ENCODE measurements around the gene ZKSCAN2. TPM values are rescaled to one million over a fixed set of nuclear protein-coding genes. Genes with fewer than 3 reads are reported as not detected.
A peak's percentile ranks its signal among the peaks of the same experiment; 100 is the strongest.

The ZKSCAN2 gene
- total RNA-seq, 2 experiments from 2014 or later = 3.2 to 3.9 TPM

- no peak for DNase-seq
- Mint-ChIP-seq H3K36me3 (peaks cover 24% of the 10 kb centered on the region), H3K27me3 (no peaks in the 10 kb centered on the region), H3K4me1 (peaks cover 51% of the 10 kb centered on the region), H3K27ac (peak overlapping the region; percentile 95), H3K9me3 (ENCODE audit: low read depth) (no peaks in the 10 kb centered on the region), H3K4me3 (peak overlapping the region; percentile 85)
- ATAC-seq = no peak
- CTCF ChIA-PET = interaction anchor here (1.3 to 3.1 kb wide), 3 partner anchors 18 to 34 kb away, joined by 4 to 21 read pairs (median 5); no protein-coding TSS in a partner anchor
These were observed 1.2 kb upstream of the ZKSCAN2 start for GRCh38 chr16:25258861-25259179.

- Mint-ChIP-seq H3K36me3 (peaks cover 21% of the 10 kb centered on the region), H3K27me3 (no peaks in the 10 kb centered on the region), H3K4me3 (peak overlapping the region; percentile 85), H3K27ac (peak overlapping the region; percentile 95), H3K4me1 (peaks cover 53% of the 10 kb centered on the region), H3K9me3 (ENCODE audit: low read depth) (no peaks in the 10 kb centered on the region)
- CTCF ChIA-PET = interaction anchor here (1.3 to 3.1 kb wide), 3 partner anchors 18 to 33 kb away, joined by 4 to 21 read pairs (median 5); no protein-coding TSS in a partner anchor
- peak; percentile 83 for DNase-seq
- peak; percentile 56 for ATAC-seq
These were observed 563 bp upstream of the ZKSCAN2 start for GRCh38 chr16:25257956-25258860.

- Mint-ChIP-seq H3K27ac (peak overlapping the region; percentile 87), H3K4me1 (peaks cover 62% of the 10 kb centered on the region), H3K27me3 (no peaks in the 10 kb centered on the region), H3K4me3 (peak overlapping the region; percentile 85), H3K9me3 (ENCODE audit: low read depth) (no peaks in the 10 kb centered on the region), H3K36me3 (peaks cover 15% of the 10 kb centered on the region)
- no peak for ATAC-seq
- CTCF ChIA-PET = interaction anchor here (0.7 to 1.4 kb wide), 2 partner anchors 9 to 1857 kb away, joined by 3 to 5 read pairs; no protein-coding TSS in a partner anchor
- no peak for DNase-seq
These were observed 763 bp downstream of the ZKSCAN2 start for GRCh38 chr16:25256695-25257469.

GRCh38 chr16:25253322-25253721 lies 4.3 kb downstream of the ZKSCAN2 start:
- peaks cover 3% of the 10 kb centered on the region for H3K9me3 Mint-ChIP-seq (ENCODE audit: low read depth)
- no peak overlapping the region for H3K27ac Mint-ChIP-seq
- H3K27me3 Mint-ChIP-seq = no peaks in the 10 kb centered on the region
- CTCF ChIA-PET = no interaction called here
- no peak overlapping the region for H3K4me3 Mint-ChIP-seq
- ATAC-seq (no peak), DNase-seq (no peak)
- H3K36me3 Mint-ChIP-seq = peaks cover 16% of the 10 kb centered on the region
- peaks cover 31% of the 10 kb centered on the region for H3K4me1 Mint-ChIP-seq

- CTCF ChIA-PET = no interaction called here
- DNase-seq (no peak), ATAC-seq (no peak)
- Mint-ChIP-seq H3K27me3 (no peaks in the 10 kb centered on the region), H3K9me3 (ENCODE audit: low read depth) (peaks cover 6% of the 10 kb centered on the region), H3K4me1 (peaks cover 17% of the 10 kb centered on the region), H3K4me3 (no peak overlapping the region), H3K27ac (no peak overlapping the region), H3K36me3 (peaks cover 32% of the 10 kb centered on the region)
These were observed 7.2 kb downstream of the ZKSCAN2 start for GRCh38 chr16:25250467-25250866.

- no peaks in the 10 kb centered on the region for H3K9me3 Mint-ChIP-seq (ENCODE audit: low read depth)
- CTCF ChIA-PET = interaction anchor here (1.0 to 1.1 kb wide), 2 partner anchors 13 to 1874 kb away, joined by 3 to 4 read pairs; no protein-coding TSS in a partner anchor
- H3K27me3 Mint-ChIP-seq = no peaks in the 10 kb centered on the region
- no peak for DNase-seq
- no peak overlapping the region for H3K27ac Mint-ChIP-seq
- H3K4me3 Mint-ChIP-seq = no peak overlapping the region
- ATAC-seq = no peak
- no peaks in the 10 kb centered on the region for H3K36me3 Mint-ChIP-seq
- H3K4me1 Mint-ChIP-seq = no peaks in the 10 kb centered on the region
These were observed 21.7 kb downstream of the ZKSCAN2 start for GRCh38 chr16:25235991-25236390.

GRCh38 chr16:25228372-25228771 lies 29.3 kb downstream of the ZKSCAN2 start:
- H3K27ac Mint-ChIP-seq = no peak overlapping the region
- CTCF ChIA-PET = interaction anchor here (0.7 kb wide), 1 partner anchor 98 kb away, joined by 3 read pairs; no protein-coding TSS in a partner anchor
- no peak overlapping the region for H3K4me3 Mint-ChIP-seq
- DNase-seq (no peak), ATAC-seq (no peak)
- H3K4me1 Mint-ChIP-seq = peaks cover 2% of the 10 kb centered on the region
- no peaks in the 10 kb centered on the region for H3K9me3 Mint-ChIP-seq (ENCODE audit: low read depth)
- H3K27me3 Mint-ChIP-seq = no peaks in the 10 kb centered on the region
- H3K36me3 Mint-ChIP-seq = no peaks in the 10 kb centered on the region

GRCh38 chr16:25224731-25225319 lies 32.8 kb downstream of the ZKSCAN2 start:
- no peak overlapping the region for H3K27ac Mint-ChIP-seq
- CTCF ChIA-PET = interaction anchor here (0.6 to 5.6 kb wide), 38 partner anchors 8 to 686 kb away, joined by 3 to 54 read pairs (median 4); partner anchors contain the start of gene RBBP6
- DNase-seq (no peak), ATAC-seq (no peak)
- H3K27me3 Mint-ChIP-seq = no peaks in the 10 kb centered on the region
- no peaks in the 10 kb centered on the region for H3K36me3 Mint-ChIP-seq
- no peak overlapping the region for H3K4me3 Mint-ChIP-seq
- H3K9me3 Mint-ChIP-seq (ENCODE audit: low read depth) = no peaks in the 10 kb centered on the region
- H3K4me1 Mint-ChIP-seq = peaks cover 2% of the 10 kb centered on the region

GRCh38 chr16:25223964-25224363 lies 33.7 kb downstream of the ZKSCAN2 start:
- H3K9me3 Mint-ChIP-seq (ENCODE audit: low read depth) = no peaks in the 10 kb centered on the region
- no peak overlapping the region for H3K27ac Mint-ChIP-seq
- CTCF ChIA-PET = interaction anchor here (0.9 to 5.6 kb wide), 12 partner anchors 9 to 260 kb away, joined by 3 to 54 read pairs (median 4); no protein-coding TSS in a partner anchor
- DNase-seq (no peak), ATAC-seq (no peak)
- H3K27me3 Mint-ChIP-seq = no peaks in the 10 kb centered on the region
- H3K36me3 Mint-ChIP-seq = no peaks in the 10 kb centered on the region
- peaks cover 2% of the 10 kb centered on the region for H3K4me1 Mint-ChIP-seq
- H3K4me3 Mint-ChIP-seq = no peak overlapping the region

- Mint-ChIP-seq H3K36me3 (no peaks in the 10 kb centered on the region), H3K4me1 (peaks cover 2% of the 10 kb centered on the region), H3K27ac (no peak overlapping the region), H3K4me3 (no peak overlapping the region), H3K9me3 (ENCODE audit: low read depth) (no peaks in the 10 kb centered on the region), H3K27me3 (no peaks in the 10 kb centered on the region)
- ATAC-seq (no peak), DNase-seq (no peak)
- CTCF ChIA-PET = interaction anchor here (0.9 to 5.6 kb wide), 9 partner anchors 8 to 166 kb away, joined by 3 to 54 read pairs (median 3); no protein-coding TSS in a partner anchor
These were observed 34.7 kb downstream of the ZKSCAN2 start for GRCh38 chr16:25222959-25223358.

GRCh38 chr16:25219070-25219737 lies 38.4 kb downstream of the ZKSCAN2 start:
- no peak for DNase-seq
- H3K36me3 Mint-ChIP-seq = no peaks in the 10 kb centered on the region
- H3K4me3 Mint-ChIP-seq = no peak overlapping the region
- ATAC-seq = no peak
- CTCF ChIA-PET = interaction anchor here (0.7 kb wide), 1 partner anchor 12 kb away, joined by 3 read pairs; no protein-coding TSS in a partner anchor
- no peak overlapping the region for H3K27ac Mint-ChIP-seq
- no peaks in the 10 kb centered on the region for H3K9me3 Mint-ChIP-seq (ENCODE audit: low read depth)
- H3K27me3 Mint-ChIP-seq = no peaks in the 10 kb centered on the region
- no peaks in the 10 kb centered on the region for H3K4me1 Mint-ChIP-seq

- ATAC-seq (no peak), DNase-seq (no peak)
- Mint-ChIP-seq H3K27ac (no peak overlapping the region), H3K9me3 (ENCODE audit: low read depth) (no peaks in the 10 kb centered on the region), H3K27me3 (no peaks in the 10 kb centered on the region), H3K4me3 (no peak overlapping the region), H3K36me3 (no peaks in the 10 kb centered on the region), H3K4me1 (no peaks in the 10 kb centered on the region)
- CTCF ChIA-PET = interaction anchor here (1.5 kb wide), 1 partner anchor 166 kb away, joined by 3 read pairs; no protein-coding TSS in a partner anchor
These were observed 39.7 kb downstream of the ZKSCAN2 start for GRCh38 chr16:25217921-25218320.
